Neural progenitor cell (in vitro differentiated cells): ENCODE measurements around the gene SPNS3. TPM values are rescaled to one million over a fixed set of nuclear protein-coding genes. Genes with fewer than 3 reads are reported as not detected.

Experiments used
- DNase-seq: peaks from one replicate; pipeline ENCODE4 v3.0.0-alpha.2; 2016; ENCODE audit warnings: low spot score
- H2AFZ ChIP-seq: fragments of 200-600 bp; sonication (generic); replicated peaks from 2 replicates; pipeline ENCODE4 v1.6.1; 2016; ENCODE audit warnings: antibody characterized with exemption
- H3F3A ChIP-seq: fragments of 200-600 bp; sonication (generic); 2 replicates; pipeline ENCODE4 v1.6.1; 2016; ENCODE audit warnings: antibody characterized with exemption, low read depth
- H3K27ac ChIP-seq: fragments of 200-600 bp; sonication (generic); 2 replicates; pipeline ENCODE4 v1.5.1; 2016; ENCODE audit warnings: mild to moderate bottlenecking
- H3K27me3 ChIP-seq: fragments of 200-600 bp; sonication (generic); 2 replicates; pipeline ENCODE4 v1.6.1; 2016; ENCODE audit warnings: mild to moderate bottlenecking, moderate library complexity
- H3K36me3 ChIP-seq: fragments of 200-600 bp; sonication (generic); 2 replicates; pipeline ENCODE4 v1.5.1; 2016
- H3K4me1 ChIP-seq: fragments of 200-600 bp; sonication (generic); 2 replicates; pipeline ENCODE4 v1.6.1; 2016; ENCODE audit warnings: mixed run types
- H3K4me2 ChIP-seq: fragments of 200-600 bp; sonication (generic); 2 replicates; pipeline ENCODE4 v1.6.1; 2016
- H3K4me3 ChIP-seq: fragments of 200-600 bp; sonication (generic); 2 replicates; pipeline ENCODE4 v1.5.1; 2016
- H3K79me2 ChIP-seq: fragments of 200-600 bp; sonication (generic); 2 replicates; pipeline ENCODE4 v1.6.1; 2016; ENCODE audit warnings: low read depth
- H3K9ac ChIP-seq: fragments of 200-600 bp; sonication (generic); 2 replicates; pipeline ENCODE4 v1.6.1; 2016
- H3K9me3 ChIP-seq: fragments of 200-600 bp; sonication (generic); 2 replicates; pipeline ENCODE4 v1.5.1; 2016; ENCODE audit warnings: low read depth
- H4K20me1 ChIP-seq: fragments of 200-600 bp; sonication (generic); 2 replicates; pipeline ENCODE4 v1.6.1; 2016; ENCODE audit warnings: low read depth
- H3K27ac Mint-ChIP-seq: 3 replicates; pipeline ENCODE4 v1.8.0; 2021; ENCODE audit warnings: mixed read lengths
- H3K27me3 Mint-ChIP-seq: 2 replicates; pipeline ENCODE4 v1.8.0; 2022; ENCODE audit warnings: low read depth, mild to moderate bottlenecking, inconsistent platforms, moderate library complexity, mixed read lengths; ENCODE audit not compliant: insufficient read depth
- H3K36me3 Mint-ChIP-seq: 3 replicates; pipeline ENCODE4 v1.8.0; 2021; ENCODE audit warnings: mixed read lengths
- H3K4me1 Mint-ChIP-seq: 3 replicates; pipeline ENCODE4 v1.8.0; 2021; ENCODE audit warnings: mixed read lengths
- H3K4me3 Mint-ChIP-seq: 3 replicates; pipeline ENCODE4 v1.8.0; 2021; ENCODE audit warnings: mild to moderate bottlenecking, moderate library complexity, mixed read lengths
- H3K9me3 Mint-ChIP-seq: 3 replicates; pipeline ENCODE4 v1.8.0; 2020; ENCODE audit warnings: mixed read lengths
- EZH2 ChIP-seq: fragments of 200-600 bp; sonication (generic); IDR thresholded peaks from 2 replicates; pipeline ENCODE4 v1.6.1; 2017; ENCODE audit warnings: antibody characterized with exemption, mild to moderate bottlenecking, moderate library complexity
- EZH2phosphoT487 ChIP-seq: fragments of 200-600 bp; sonication (generic); IDR thresholded peaks from 2 replicates; pipeline ENCODE4 v1.6.1; 2017; ENCODE audit warnings: antibody characterized with exemption
- total RNA-seq: library from RNA; depleted of rRNA; stranded (reverse); fragments of >200 nt; gene quantifications from 2 replicates; pipeline ENCODE4 v1.2.3, GENCODE V29; 2015; ENCODE audit warnings: low replicate concordance
- TF ChIP-seq, protein P1 (sequence below): fragments of 200-600 bp; sonication (generic); IDR thresholded peaks from 2 replicates; pipeline ENCODE4 v1.5.1; 2017; ENCODE audit warnings: antibody characterized with exemption, mild to moderate bottlenecking

SPNS3 gene
- total RNA-seq, 1 donor from 2014 or later = not detected

- no peaks in the 10 kb centered on the region for H3K9me3 Mint-ChIP-seq
- H3K4me1 Mint-ChIP-seq = peaks cover 10% of the 10 kb centered on the region
- H3K79me2 ChIP-seq = no peaks in the 10 kb centered on the region
- H3K9me3 ChIP-seq = no peaks in the 10 kb centered on the region
- no peaks in the 10 kb centered on the region for H3K4me1 ChIP-seq
- no peak for DNase-seq
- no peaks in the 10 kb centered on the region for H3K36me3 ChIP-seq
- no peak overlapping the region for H3K4me2 ChIP-seq
- H3K4me3 ChIP-seq = no peak overlapping the region
- H2AFZ ChIP-seq = no peak overlapping the region
- H3F3A ChIP-seq = no peaks in the 10 kb centered on the region
- H3K27ac Mint-ChIP-seq = no peak overlapping the region
- peaks cover 6% of the 10 kb centered on the region for H4K20me1 ChIP-seq
- no peak overlapping the region for H3K27ac ChIP-seq
- no peaks in the 10 kb centered on the region for H3K36me3 Mint-ChIP-seq
- H3K27me3 Mint-ChIP-seq = peaks cover 4% of the 10 kb centered on the region
- H3K4me3 Mint-ChIP-seq = no peak overlapping the region
- H3K27me3 ChIP-seq = no peaks in the 10 kb centered on the region
- TF ChIP-seq, protein P1, sequence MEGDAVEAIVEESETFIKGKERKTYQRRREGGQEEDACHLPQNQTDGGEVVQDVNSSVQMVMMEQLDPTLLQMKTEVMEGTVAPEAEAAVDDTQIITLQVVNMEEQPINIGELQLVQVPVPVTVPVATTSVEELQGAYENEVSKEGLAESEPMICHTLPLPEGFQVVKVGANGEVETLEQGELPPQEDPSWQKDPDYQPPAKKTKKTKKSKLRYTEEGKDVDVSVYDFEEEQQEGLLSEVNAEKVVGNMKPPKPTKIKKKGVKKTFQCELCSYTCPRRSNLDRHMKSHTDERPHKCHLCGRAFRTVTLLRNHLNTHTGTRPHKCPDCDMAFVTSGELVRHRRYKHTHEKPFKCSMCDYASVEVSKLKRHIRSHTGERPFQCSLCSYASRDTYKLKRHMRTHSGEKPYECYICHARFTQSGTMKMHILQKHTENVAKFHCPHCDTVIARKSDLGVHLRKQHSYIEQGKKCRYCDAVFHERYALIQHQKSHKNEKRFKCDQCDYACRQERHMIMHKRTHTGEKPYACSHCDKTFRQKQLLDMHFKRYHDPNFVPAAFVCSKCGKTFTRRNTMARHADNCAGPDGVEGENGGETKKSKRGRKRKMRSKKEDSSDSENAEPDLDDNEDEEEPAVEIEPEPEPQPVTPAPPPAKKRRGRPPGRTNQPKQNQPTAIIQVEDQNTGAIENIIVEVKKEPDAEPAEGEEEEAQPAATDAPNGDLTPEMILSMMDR = no peak
- no peak for TF ChIP-seq EZH2
- H3K9ac ChIP-seq = no peak overlapping the region
Measured at GRCh38 chr17:4487820-4488716, 54.3 kb downstream of the SPNS3 start.

DNA sequence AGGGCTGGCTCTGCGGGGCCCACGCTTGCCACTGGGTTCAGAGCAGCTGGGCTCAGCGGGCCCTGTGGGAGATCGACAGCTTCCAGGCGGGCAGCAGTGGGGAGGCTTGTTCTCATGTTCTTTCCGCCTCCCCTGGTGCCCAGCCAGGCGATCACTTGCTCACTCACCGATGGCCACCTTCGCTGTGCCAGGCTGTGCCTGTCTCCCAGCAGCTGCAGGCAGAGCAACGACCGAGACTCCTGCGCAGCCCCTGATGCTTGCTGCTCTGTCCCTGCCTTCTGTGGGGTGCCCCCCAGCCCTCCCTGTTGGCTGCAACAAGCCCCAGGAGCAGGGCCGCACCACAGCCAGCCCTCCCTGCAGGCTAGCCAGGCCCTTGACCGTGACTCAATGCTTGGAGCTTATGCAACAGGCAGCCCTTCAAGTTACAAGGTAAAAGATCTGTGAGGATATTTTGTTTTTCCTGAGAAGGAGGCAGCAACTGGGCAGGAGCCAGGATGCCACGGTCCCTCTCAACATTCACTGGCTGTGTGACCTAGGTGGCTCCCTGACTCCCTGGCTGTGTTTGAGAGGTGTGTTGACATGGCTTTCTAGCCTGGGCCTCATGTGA is 55.4 kb downstream of the SPNS3 start:
- Histone ChIP-seq H2AFZ (no peak overlapping the region), H3F3A (no peaks in the 10 kb centered on the region), H3K36me3 (no peaks in the 10 kb centered on the region), H3K27ac (no peak overlapping the region), H3K79me2 (no peaks in the 10 kb centered on the region), H4K20me1 (peaks cover 12% of the 10 kb centered on the region), H3K4me1 (no peaks in the 10 kb centered on the region), H3K4me3 (no peak overlapping the region), H3K27me3 (no peaks in the 10 kb centered on the region), H3K9me3 (no peaks in the 10 kb centered on the region), H3K4me2 (no peak overlapping the region), H3K9ac (no peak overlapping the region)
- no peak overlapping the region for H3K4me3 Mint-ChIP-seq
- DNase-seq = no peak
- H3K9me3 Mint-ChIP-seq = no peaks in the 10 kb centered on the region
- peaks cover 6% of the 10 kb centered on the region for H3K27me3 Mint-ChIP-seq
- H3K36me3 Mint-ChIP-seq = no peaks in the 10 kb centered on the region
- no peak overlapping the region for H3K27ac Mint-ChIP-seq
- TF ChIP-seq, protein P1 = no peak
- TF ChIP-seq EZH2 = no peak
- no peak for TF ChIP-seq EZH2phosphoT487
- H3K4me1 Mint-ChIP-seq = peaks cover 15% of the 10 kb centered on the region

GRCh38 chr17:4490109-4490591 is 56.4 kb downstream of the SPNS3 start:
- Mint-ChIP-seq H3K4me1 (peaks cover 15% of the 10 kb centered on the region), H3K9me3 (no peaks in the 10 kb centered on the region), H3K27me3 (peaks cover 11% of the 10 kb centered on the region), H3K36me3 (no peaks in the 10 kb centered on the region), H3K27ac (no peak overlapping the region), H3K4me3 (no peak overlapping the region)
- no peaks in the 10 kb centered on the region for H3K79me2 ChIP-seq
- no peak overlapping the region for H3K4me3 ChIP-seq
- no peaks in the 10 kb centered on the region for H3K9me3 ChIP-seq
- H3F3A ChIP-seq = no peaks in the 10 kb centered on the region
- TF ChIP-seq, protein P1 = no peak
- no peaks in the 10 kb centered on the region for H3K4me1 ChIP-seq
- no peak overlapping the region for H3K9ac ChIP-seq
- no peak overlapping the region for H3K27ac ChIP-seq
- H2AFZ ChIP-seq = no peak overlapping the region
- H3K36me3 ChIP-seq = no peaks in the 10 kb centered on the region
- no peak overlapping the region for H3K4me2 ChIP-seq
- H3K27me3 ChIP-seq = no peaks in the 10 kb centered on the region
- H4K20me1 ChIP-seq = peaks cover 12% of the 10 kb centered on the region
- no peak for DNase-seq
